Bone marrow (tissue), 2 donors: Measurements from ENCODE around the gene HDAC3.

Source experiments
- DNase-seq, 2 donors: peaks; one replicate each; lab custom pipeline; 2025; lab: John Stamatoyannopoulos, UW

HDAC3 gene

GRCh38 chr5:141602606-141603005 is 34.0 kb downstream of the HDAC3 start:
- no peak for DNase-seq

GRCh38 chr5:141598391-141599345 is 38.0 kb downstream of the HDAC3 start:
- no peak for DNase-seq

- DNase-seq: no peak
Observed at GRCh38 chr5:141597814-141598213, 38.8 kb downstream of the HDAC3 start.

GRCh38 chr5:141597394-141597793 is 39.3 kb downstream of the HDAC3 start:
- DNase-seq: no peak

GRCh38 chr5:141596867-141597266 is 39.8 kb downstream of the HDAC3 start:
- no peak for DNase-seq

GRCh38 chr5:141590127-141590526 is 46.5 kb downstream of the HDAC3 start:
- no peak for DNase-seq

- no peak for DNase-seq
Observed at GRCh38 chr5:141586246-141586645, 50.4 kb downstream of the HDAC3 start.

- no peak for DNase-seq
Observed at GRCh38 chr5:141585594-141585993, 51.1 kb downstream of the HDAC3 start.

GRCh38 chr5:141574122-141574510 is 62.5 kb downstream of the HDAC3 start:
- no peak for DNase-seq

GRCh38 chr5:141573489-141574121 is 63.0 kb downstream of the HDAC3 start:
- no peak for DNase-seq
